ENCODE data around the gene SEMA6B.
"Not testable (repeated sequence)": the region's sequence is repeated elsewhere in the genome, so short reads cannot be mapped to it uniquely, and the experiment has no call there.

SEMA6B gene

DNA sequence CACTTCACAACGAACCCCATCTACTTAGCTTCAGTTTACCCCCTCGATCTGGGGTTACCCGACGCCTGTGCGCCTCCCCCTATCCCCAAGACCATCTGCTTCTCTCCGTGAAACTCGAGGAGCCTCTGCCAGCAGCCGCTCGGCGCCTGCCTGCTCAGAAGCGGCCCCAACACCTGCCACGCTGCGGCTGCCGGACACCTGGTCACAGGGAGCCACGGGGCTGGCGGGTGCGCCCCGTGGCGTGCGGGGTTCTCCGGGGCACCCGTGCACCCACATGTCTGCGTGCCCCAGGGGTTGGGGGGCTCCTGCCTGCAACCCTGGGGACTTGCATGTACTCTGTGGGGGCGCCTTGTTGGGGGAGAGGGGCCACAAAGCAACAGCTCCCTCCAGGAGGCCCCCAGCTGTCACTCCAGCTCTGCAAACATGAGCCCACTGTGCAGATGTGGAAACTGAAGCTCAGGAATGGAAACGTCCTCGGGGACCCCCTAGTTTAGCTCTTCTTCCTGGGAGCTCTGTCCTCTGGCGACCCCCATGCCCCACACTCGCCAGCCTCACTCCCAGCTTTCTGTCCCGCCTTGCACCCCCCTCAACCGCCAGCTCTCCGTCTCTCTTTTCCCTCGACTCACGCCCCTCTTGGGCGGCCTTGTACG, 7.0 kb upstream of the SEMA6B start:
- no peak overlapping the region for H3K27ac ChIP-seq (ENCODE audit: poor library complexity, severe bottlenecking)
- DNase-seq (ENCODE audit: low spot score), result no peak

DNA sequence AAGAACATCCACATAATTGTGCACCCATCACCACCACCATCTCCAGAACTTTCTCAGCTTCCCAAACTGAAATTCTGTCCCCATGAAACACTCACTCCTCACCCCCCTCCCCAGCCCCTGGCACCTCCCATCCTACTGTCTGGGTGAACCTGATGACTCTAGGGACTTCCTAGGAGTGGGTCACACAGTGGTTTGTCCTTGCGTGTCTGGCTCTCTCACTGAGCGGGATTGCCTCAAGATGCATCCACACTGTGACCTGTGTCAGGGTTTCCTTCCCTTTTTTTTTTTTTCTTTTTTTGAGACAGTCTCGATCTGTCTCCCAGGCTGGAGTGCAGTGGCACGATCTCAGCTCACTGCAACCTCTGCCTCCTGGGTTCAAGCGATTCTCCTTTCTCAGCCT, 4.1 kb upstream of the SEMA6B start:
- not testable (repeated sequence) for H3K4me3 ChIP-seq (ENCODE audit: severe bottlenecking); ATAC-seq (ENCODE audit: low read depth); H3K36me3 ChIP-seq (ENCODE audit: low read depth); H3K27ac ChIP-seq (ENCODE audit: poor library complexity, severe bottlenecking); DNase-seq (ENCODE audit: low spot score); H3K9me3 ChIP-seq (ENCODE audit: severe bottlenecking); H3K27me3 ChIP-seq (ENCODE audit: insufficient read depth, poor library complexity, severe bottlenecking); H3K4me1 ChIP-seq (ENCODE audit: insufficient read depth, poor library complexity, severe bottlenecking)

More for the DNA sequence above, 7.0 kb upstream of the SEMA6B start:
- Histone ChIP-seq H3K27me3 (ENCODE audit: insufficient read depth, poor library complexity, severe bottlenecking) (no peaks in the 10 kb centered on the region), H3K4me3 (ENCODE audit: severe bottlenecking) (no peak overlapping the region), H3K36me3 (ENCODE audit: low read depth) (no peaks in the 10 kb centered on the region), H3K9me3 (ENCODE audit: severe bottlenecking) (no peaks in the 10 kb centered on the region), H3K4me1 (ENCODE audit: insufficient read depth, poor library complexity, severe bottlenecking) (no peaks in the 10 kb centered on the region)
- no peak for ATAC-seq (ENCODE audit: low read depth)
- TF ChIP-seq, protein P1, sequence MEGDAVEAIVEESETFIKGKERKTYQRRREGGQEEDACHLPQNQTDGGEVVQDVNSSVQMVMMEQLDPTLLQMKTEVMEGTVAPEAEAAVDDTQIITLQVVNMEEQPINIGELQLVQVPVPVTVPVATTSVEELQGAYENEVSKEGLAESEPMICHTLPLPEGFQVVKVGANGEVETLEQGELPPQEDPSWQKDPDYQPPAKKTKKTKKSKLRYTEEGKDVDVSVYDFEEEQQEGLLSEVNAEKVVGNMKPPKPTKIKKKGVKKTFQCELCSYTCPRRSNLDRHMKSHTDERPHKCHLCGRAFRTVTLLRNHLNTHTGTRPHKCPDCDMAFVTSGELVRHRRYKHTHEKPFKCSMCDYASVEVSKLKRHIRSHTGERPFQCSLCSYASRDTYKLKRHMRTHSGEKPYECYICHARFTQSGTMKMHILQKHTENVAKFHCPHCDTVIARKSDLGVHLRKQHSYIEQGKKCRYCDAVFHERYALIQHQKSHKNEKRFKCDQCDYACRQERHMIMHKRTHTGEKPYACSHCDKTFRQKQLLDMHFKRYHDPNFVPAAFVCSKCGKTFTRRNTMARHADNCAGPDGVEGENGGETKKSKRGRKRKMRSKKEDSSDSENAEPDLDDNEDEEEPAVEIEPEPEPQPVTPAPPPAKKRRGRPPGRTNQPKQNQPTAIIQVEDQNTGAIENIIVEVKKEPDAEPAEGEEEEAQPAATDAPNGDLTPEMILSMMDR (IDR thresholded peaks at IDR 0.05; ENCODE audit: poor library complexity, severe bottlenecking), result no peak

GRCh38 chr19:4562085-4562484, 2.6 kb upstream of the SEMA6B start:
- not testable (repeated sequence) for H3K4me1 ChIP-seq (ENCODE audit: insufficient read depth, poor library complexity, severe bottlenecking); ATAC-seq (ENCODE audit: low read depth); DNase-seq (ENCODE audit: low spot score); H3K27me3 ChIP-seq (ENCODE audit: insufficient read depth, poor library complexity, severe bottlenecking); H3K9me3 ChIP-seq (ENCODE audit: severe bottlenecking); H3K4me3 ChIP-seq (ENCODE audit: severe bottlenecking); H3K36me3 ChIP-seq (ENCODE audit: low read depth); H3K27ac ChIP-seq (ENCODE audit: poor library complexity, severe bottlenecking)

- Histone ChIP-seq H3K9me3 (ENCODE audit: severe bottlenecking) (no peaks in the 10 kb centered on the region), H3K27ac (ENCODE audit: poor library complexity, severe bottlenecking) (no peak overlapping the region), H3K4me3 (ENCODE audit: severe bottlenecking) (no peak overlapping the region), H3K4me1 (ENCODE audit: insufficient read depth, poor library complexity, severe bottlenecking) (no peaks in the 10 kb centered on the region), H3K36me3 (ENCODE audit: low read depth) (no peaks in the 10 kb centered on the region), H3K27me3 (ENCODE audit: insufficient read depth, poor library complexity, severe bottlenecking) (no peaks in the 10 kb centered on the region)
- TF ChIP-seq, protein P1 (IDR thresholded peaks at IDR 0.05; ENCODE audit: poor library complexity, severe bottlenecking), result peak; percentile 90
- ATAC-seq (ENCODE audit: low read depth), result no peak
- DNase-seq (ENCODE audit: low spot score), result no peak
Measured at GRCh38 chr19:4557971-4558941, 1.2 kb downstream of the SEMA6B start.

DNA sequence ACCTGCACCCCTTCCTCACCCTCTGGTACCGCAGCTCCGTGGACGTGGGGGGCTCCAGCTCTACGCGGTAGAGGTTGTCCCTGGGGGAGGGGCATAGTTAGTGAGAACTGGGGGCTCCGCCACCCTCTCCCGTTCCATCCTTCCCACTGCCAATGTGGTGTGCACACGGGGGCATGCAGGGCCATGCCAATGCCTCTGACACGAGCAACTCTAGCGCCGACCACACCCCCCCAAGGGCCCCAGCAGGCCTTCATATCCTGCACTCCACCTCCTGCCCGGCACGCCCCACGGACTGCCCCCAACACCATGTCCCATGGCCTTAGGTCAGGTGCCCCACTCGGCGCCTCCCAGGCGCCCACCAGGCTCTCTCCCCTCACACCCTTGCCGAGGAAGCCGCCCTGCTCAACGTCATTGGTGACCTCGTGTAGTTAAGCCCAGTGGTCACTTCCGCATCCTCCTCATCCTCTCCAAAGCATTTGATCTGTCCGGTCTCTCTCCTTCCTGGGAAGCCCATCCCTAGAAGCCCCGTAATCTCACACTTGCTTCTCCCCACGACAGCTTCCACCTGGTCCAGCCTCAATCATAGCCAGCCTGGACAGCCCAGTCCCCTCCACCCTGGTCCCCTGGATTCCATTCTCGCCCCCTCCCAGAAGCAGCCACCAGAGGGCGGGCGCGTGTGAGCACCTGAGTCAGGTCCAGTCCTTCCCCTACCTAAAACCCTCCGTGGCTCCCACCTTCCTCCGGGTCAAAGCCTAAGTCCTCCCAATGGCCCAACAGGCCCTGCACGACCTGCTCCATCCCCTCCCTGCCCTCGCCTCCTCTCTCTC, 2.1 kb downstream of the SEMA6B start:
- no peak overlapping the region for H3K27ac ChIP-seq (ENCODE audit: poor library complexity, severe bottlenecking)
- DNase-seq (ENCODE audit: low spot score) (peak; percentile 56), ATAC-seq (ENCODE audit: low read depth) (peak; percentile 44; the same call in 2 of the 3 replicates)
- H3K9me3 ChIP-seq (ENCODE audit: severe bottlenecking), result no peaks in the 10 kb centered on the region
- H3K36me3 ChIP-seq (ENCODE audit: low read depth), result no peaks in the 10 kb centered on the region
- no peak overlapping the region for H3K4me3 ChIP-seq (ENCODE audit: severe bottlenecking)
- TF ChIP-seq, protein P1 (IDR thresholded peaks at IDR 0.05; ENCODE audit: poor library complexity, severe bottlenecking), result no peak
- H3K4me1 ChIP-seq (ENCODE audit: insufficient read depth, poor library complexity, severe bottlenecking), result no peaks in the 10 kb centered on the region
- H3K27me3 ChIP-seq (ENCODE audit: insufficient read depth, poor library complexity, severe bottlenecking), result no peaks in the 10 kb centered on the region
